M059J (cell line): ENCODE data around the gene SPON1. TPM values are rescaled to one million over a fixed set of nuclear protein-coding genes. Genes with fewer than 3 reads are reported as not detected.

ENCODE experiments used
- DNase-seq: peaks from one replicate; pipeline ENCODE4 v3.0.0-alpha.2; 2012; ENCODE audit warnings: low read depth
- total RNA-seq: library from RNA; depleted of rRNA; stranded (reverse); fragments of >200 nt; shearing (Covaris generic); gene quantifications from 2 replicates; pipeline ENCODE4 v1.2.3, GENCODE V29; 2014

Gene SPON1
- total RNA-seq, 1 experiment from 2014 or later = 0.05 TPM

- DNase-seq = peak; percentile 51
Measured at GRCh38 chr11:13944016-13944415, 18.5 kb upstream of the SPON1 start.

- no peak for DNase-seq
Measured at GRCh38 chr11:13944911-13945425, 17.6 kb upstream of the SPON1 start.

- no peak for DNase-seq
Measured at GRCh38 chr11:13947379-13947778, 15.1 kb upstream of the SPON1 start.

- DNase-seq = no peak
Measured at GRCh38 chr11:13949876-13950275, 12.6 kb upstream of the SPON1 start.

- no peak for DNase-seq
Measured at GRCh38 chr11:13952221-13952620, 10.3 kb upstream of the SPON1 start.

- no peak for DNase-seq
Measured at GRCh38 chr11:13952668-13953067, 9.9 kb upstream of the SPON1 start.

- DNase-seq = no peak
Measured at GRCh38 chr11:13954591-13954990, 7.9 kb upstream of the SPON1 start.

- DNase-seq = peak; percentile 61
Measured at GRCh38 chr11:13955971-13956421, 6.5 kb upstream of the SPON1 start.

- no peak for DNase-seq
Measured at GRCh38 chr11:13956988-13957387, 5.5 kb upstream of the SPON1 start.

GRCh38 chr11:13958641-13959400 lies 3.7 kb upstream of the SPON1 start:
- DNase-seq = no peak

GRCh38 chr11:13962198-13962561 lies 343 bp upstream of the SPON1 start:
- DNase-seq = no peak

GRCh38 chr11:13963169-13963948 lies 836 bp downstream of the SPON1 start:
- no peak for DNase-seq

GRCh38 chr11:13963949-13964770 lies 1.6 kb downstream of the SPON1 start:
- no peak for DNase-seq

GRCh38 chr11:13964771-13965074 lies 2.2 kb downstream of the SPON1 start:
- no peak for DNase-seq

GRCh38 chr11:13965337-13965736 lies 2.8 kb downstream of the SPON1 start:
- DNase-seq = no peak

- DNase-seq = no peak
Measured at GRCh38 chr11:13966013-13966412, 3.5 kb downstream of the SPON1 start.

- no peak for DNase-seq
Measured at GRCh38 chr11:13966486-13966885, 4.0 kb downstream of the SPON1 start.

GRCh38 chr11:13970986-13971385 lies 8.5 kb downstream of the SPON1 start:
- DNase-seq = peak; percentile 48

- no peak for DNase-seq
Measured at GRCh38 chr11:13972043-13972910, 9.8 kb downstream of the SPON1 start.

- no peak for DNase-seq
Measured at GRCh38 chr11:13972944-13973343, 10.4 kb downstream of the SPON1 start.

- no peak for DNase-seq
Measured at GRCh38 chr11:13974631-13975030, 12.1 kb downstream of the SPON1 start.
